Measurements from ENCODE around the gene TOP2A.

DNA sequence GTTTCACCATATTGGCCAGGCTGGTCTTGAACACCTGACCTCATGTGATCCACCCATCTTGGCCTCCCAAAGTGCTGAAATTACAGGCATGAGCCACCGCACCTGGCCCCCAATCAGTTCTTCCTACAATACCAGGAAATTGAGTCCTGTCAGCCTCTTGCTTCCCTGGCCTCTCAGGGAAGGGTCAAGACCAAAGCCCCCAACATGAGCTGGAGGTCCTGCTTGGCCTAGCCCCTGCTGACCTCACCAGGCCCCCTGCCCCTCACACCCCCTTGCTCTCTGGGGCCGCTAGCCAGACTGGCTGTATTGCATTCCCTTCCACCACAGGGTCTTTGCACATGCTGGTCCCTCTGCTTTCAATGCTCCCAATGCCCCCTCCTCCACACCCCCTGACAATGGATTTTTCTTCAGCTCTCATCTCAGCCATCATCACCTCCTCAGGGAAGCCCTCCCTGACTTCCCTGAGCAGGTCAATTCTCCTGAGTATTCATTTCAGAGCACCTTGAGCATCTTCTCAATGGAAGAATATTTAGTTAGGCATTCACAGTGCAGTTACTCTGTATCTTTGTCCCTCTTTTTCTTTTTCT, 49.7 kb upstream of the TOP2A start:
- TF ChIP-seq TARDBP (IDR thresholded peaks at IDR 0.05) (no peak), FOXK2 (IDR thresholded peaks at IDR 0.05) (no peak), BHLHE40 (IDR thresholded peaks at IDR 0.05; ENCODE audit: borderline replicate concordance) (no peak), PKNOX1 (IDR thresholded peaks at IDR 0.05) (no peak), SP1 (IDR thresholded peaks at IDR 0.05) (no peak), SUZ12 (IDR thresholded peaks at IDR 0.05) (no peak), NFRKB (IDR thresholded peaks at IDR 0.05) (no peak), FOXA1 (IDR thresholded peaks at IDR 0.05) (no peak), ELF4 (IDR thresholded peaks at IDR 0.05) (no peak), L3MBTL2 (conservative IDR thresholded peaks at IDR 0.05) (no peak)

Data from HEK293T (cell line).